GM18502 (cell line): ENCODE results near the gene POP4.
"Not testable (repeated sequence)": the region's sequence is repeated elsewhere in the genome, so short reads cannot be mapped to it uniquely, and the experiment has no call there.

ENCODE experiments used
- ATAC-seq: cut with Tn5 transposase; IDR thresholded peaks from one replicate; pipeline ENCODE4 v1.9.1; 2021; ENCODE audit warnings: mild to moderate bottlenecking; ENCODE audit not compliant: unreplicated experiment, poor library complexity

POP4 gene

GRCh38 chr19:29610574-29611271 lies 4.6 kb downstream of the POP4 start:
- ATAC-seq = peak; percentile 78

- ATAC-seq = no peak
These were observed 6.0 kb downstream of the POP4 start for GRCh38 chr19:29612121-29612520.

GRCh38 chr19:29612801-29613595 lies 6.9 kb downstream of the POP4 start:
- ATAC-seq = no peak

- ATAC-seq = no peak
These were observed 8.0 kb downstream of the POP4 start for GRCh38 chr19:29614046-29614445.

DNA sequence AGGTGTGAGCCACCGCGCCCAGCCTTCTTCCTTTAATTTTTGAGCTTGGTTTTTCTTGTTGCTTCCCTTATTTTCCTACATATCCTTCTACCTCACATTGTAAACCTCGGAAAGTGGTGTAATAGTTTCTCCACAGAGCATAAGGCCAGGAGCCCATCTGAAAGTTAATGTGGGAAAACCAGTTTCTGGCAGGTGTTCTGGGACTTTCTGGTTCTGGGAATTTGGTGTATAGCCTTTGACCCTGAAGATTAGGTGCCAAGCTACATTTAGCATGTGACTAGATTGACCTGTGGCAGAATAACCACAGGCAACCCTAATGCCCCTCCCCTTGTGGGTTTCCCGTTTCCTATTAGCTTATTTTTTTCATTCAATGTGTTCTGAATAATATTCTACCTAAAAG lies 8.7 kb downstream of the POP4 start:
- ATAC-seq = no peak

DNA sequence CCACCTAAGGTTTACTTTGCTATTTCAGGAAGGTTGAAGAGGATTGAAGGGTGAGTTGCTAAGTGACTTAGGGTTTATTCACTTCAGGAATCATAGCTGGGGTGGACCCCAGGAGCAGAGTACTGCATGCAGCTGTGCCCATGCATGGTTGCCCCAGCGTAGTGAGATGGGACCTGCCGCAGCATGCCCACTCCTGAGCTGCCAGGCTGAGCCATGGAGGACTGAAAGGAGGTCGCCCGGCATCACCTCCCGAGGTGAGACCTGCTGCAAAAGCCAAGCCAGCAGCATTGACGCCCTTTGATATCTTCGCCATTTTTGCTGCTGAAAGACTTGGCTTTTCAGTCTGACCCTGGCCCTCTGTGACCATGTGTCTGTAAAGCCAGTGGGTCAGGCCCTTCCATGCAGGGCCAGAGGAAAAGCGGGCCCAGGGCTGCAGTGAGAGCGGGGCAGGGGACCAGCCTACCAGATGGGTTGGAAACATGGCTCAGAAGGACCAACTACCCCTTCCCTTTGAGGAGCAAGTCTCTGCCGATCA lies 9.9 kb downstream of the POP4 start:
- ATAC-seq = no peak

DNA sequence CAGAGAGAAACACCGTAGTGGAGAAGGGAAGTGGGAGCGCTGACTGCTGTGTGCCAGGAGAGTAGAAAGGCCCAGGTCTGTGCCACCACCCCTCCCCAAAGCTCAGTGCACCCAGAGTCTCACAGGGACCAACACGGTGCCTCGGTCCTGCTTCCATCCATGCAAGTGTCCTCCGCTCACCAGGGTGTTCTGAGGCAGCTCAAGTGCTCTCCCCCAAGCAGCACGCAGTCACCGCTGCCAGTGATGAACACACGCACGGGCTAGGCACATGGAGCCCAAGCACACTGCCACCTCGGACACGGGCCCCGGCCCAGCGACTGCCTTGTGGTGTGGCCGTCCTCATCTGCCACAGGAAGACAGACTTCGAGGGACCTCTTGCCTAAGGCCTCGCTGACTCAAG lies 10.5 kb downstream of the POP4 start:
- no peak for ATAC-seq

- no peak for ATAC-seq
These were observed 11.5 kb downstream of the POP4 start for GRCh38 chr19:29617366-29618266.

DNA sequence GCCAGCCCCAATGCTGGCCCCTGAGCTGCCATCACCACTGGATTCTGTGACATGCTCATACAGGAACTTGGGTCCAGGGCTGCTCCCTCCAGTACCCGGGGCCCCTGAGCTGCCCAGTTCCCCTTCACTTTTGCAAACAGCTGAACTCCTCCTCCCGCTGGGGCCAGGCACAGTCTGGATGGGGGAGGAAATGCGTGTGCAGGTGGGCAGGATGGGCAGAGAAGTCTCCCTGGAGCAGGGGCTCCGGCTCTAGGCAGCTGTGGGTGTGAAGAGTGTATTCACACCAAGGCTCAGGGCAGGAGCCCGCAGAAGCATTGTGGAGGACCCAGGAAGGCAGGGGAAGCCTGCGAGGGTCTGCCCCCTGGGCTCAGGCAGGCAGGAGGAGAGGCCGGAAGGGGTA lies 12.4 kb downstream of the POP4 start:
- ATAC-seq = no peak

DNA sequence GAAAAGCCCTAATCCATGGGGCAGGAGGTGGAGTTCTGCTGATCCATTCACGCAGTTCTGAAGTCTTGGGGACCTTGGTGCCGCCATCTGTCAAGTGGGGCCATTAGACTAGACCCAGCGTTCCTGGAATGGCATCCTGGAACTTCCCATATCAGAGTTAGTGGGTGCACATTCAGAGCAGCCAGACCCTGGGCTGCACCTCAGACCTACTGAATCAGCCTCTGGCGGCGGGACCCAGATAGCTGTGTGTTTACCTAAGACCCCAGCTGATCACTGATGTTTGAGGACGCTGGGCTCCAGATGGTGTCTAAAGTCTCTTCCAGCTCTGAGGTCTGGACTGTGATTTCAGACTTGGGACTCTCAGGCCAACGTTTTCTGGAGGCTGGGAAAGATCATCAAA lies 12.8 kb downstream of the POP4 start:
- ATAC-seq = no peak

GRCh38 chr19:29620931-29621351 lies 14.9 kb downstream of the POP4 start:
- ATAC-seq = no peak

DNA sequence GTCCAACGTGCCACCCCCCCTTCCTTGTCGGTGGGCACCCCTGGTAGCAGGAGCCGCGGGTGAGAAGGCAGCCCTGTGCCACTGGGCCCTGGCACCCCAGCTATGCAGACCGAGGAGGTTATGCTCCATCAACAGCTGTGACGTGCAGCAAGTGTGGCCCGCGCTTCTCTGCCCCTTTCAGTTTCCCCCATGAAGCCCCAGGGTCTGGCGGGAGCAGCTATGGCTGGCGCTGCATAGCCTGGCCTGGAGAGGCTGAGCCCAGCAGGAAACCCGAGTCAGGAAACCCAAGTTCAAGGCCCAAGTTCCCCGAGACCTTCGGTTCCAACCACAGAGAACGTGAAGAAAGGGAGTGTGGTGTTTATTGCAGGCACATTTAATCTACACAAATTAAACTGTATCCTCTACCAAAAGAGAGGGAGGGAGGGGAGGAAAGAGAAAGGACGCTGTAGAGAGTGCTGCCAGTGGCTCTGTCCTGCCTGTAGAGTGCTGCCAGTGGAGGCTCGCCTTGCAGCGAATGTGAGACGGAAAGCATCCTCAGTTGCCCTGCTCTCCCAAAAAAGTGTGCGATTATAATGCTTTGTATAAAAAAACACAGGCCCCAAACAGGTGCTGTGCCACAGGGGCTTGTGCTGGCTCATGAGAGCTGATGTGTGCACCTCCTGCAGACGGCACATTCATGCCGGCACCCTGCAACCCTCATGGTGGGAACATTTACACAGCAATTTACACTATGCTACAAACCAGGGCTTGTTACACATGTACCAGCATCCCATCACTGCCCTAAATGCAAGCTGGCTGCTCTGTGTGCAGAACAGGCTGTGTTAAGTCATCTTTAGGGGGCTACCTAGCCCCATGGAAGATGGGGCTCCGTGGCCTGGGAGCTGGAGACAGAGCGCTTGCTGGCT lies 16.3 kb downstream of the POP4 start:
- ATAC-seq = peak; percentile 46

GRCh38 chr19:29623726-29624488 lies 17.8 kb downstream of the POP4 start:
- ATAC-seq = no peak

DNA sequence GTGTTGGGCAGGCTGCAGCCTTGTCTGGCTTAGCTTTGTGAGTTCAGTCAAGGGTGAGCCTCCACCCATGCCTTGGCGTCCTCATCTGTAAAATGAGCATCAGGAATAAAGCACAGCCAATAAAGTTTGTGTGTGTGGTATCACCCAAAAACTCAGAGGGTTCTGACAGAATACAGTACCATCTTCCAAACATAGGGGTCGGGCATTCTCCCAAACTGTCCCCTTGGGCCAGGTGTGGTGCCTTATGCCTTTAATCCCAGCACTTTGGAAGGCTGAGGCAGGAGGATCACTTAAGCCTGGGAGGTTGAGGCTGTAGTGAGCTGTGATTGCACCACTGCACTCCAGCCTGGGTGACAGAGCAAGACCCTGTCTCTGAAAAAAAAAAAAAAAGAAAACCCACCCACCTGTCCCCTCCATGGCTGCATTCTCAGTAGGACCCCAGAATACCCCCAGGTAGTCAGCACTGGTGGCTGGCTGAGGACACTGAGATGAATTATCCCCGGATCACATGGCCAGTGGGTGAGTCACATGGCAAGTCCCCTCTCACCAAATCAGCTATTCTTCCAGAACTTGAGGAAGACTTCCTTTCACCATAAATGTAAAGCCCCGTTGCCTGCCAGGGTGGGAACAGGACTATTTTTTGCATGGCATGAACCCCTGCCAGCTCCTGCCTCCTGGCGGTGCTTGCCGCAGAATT lies 18.6 kb downstream of the POP4 start:
- no peak for ATAC-seq

DNA sequence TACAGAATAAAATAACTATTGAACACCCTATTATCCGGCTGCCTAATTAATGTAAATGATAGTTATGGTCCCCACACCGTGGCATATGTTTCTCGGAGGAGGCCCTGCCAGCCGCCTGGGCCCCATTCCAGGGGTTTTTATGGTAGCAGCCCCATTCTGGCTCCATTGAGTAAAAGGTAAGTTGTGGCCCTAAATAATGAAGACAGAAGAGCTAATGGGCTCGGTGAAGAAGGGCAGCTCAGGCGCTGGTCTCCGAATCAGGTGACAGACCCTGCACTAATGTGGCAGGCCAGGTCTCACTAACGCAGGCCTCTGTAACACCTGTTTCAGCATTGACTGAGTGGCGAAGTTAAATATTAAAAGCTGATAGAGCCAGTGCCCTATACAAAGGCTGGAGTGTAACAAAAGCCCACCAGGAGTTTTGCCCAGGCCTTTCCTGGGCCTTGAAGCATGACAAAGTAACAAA lies 19.1 kb downstream of the POP4 start:
- ATAC-seq = no peak

DNA sequence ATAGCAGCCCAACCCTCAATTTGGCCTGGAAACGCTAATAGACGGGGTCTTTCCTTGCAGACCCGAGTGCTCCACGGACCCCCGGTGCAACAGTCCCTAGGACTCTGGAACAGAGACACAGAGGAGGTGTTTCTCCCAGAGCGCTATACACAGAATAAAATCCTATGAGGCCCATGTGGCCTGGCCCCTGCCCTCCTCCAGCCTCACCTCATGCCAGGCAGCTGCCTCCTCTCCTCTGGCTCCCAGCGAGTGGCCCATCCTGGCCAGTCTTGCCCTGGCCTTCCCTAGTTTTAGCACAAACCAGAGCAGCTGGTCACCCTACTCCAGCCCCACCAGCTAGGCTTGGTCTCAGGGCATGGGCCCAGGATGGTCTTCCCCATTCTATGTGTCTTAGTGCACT lies 20.3 kb downstream of the POP4 start:
- no peak for ATAC-seq

DNA sequence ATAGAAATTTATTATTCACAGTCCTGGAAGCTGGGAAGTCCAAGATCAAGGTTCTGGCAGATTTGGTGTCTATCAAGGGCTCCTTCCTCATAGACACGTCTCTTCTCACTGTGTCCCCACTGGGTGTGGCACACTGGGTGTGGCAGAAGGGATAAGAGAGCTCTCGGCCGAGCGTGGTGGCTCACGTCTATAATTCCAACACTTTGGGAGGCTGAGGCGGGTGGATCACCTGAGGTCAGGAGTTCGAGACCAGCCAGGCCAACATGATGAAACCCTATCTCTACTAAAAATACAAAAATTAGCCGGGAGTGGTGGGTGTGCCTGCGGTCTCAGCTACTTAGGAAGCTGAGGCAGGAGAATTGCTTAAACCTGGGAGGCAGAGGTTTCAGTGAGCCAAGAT lies 20.7 kb downstream of the POP4 start:
- not testable (repeated sequence) for ATAC-seq
